HepG2 (cell line): ENCODE measurements around the gene FURIN. TPM values are rescaled to one million over a fixed set of nuclear protein-coding genes. Genes with fewer than 3 reads are reported as not detected.

Experiments
- ATAC-seq: fragments of 200-7000 bp; cut with Tn5 transposase; 3 replicates; pipeline ENCODE4 v1.9.1; 2020; ENCODE audit warnings: mild to moderate bottlenecking, moderate library complexity
- BruUV-seq: library from RNA; stranded (reverse); fragments of 400-500 nt; replicated peaks from 2 replicates; lab custom pipeline; 2021; lab: Mats Ljungman, UMichigan
- CTCF ChIA-PET: fragments of 300-600 bp; formaldehyde crosslinking; extraction: SDS; loops from one replicate; lab custom pipeline; 2021; ENCODE audit warnings: low total read pairs, inconsistent platforms, low intra/inter-chr PET ratio; lab: Yijun Ruan, JAX
- POLR2A ChIA-PET: fragments of 350-600 bp; sonication (Branson Sonifier 250); formaldehyde crosslinking; loops from one replicate; lab custom pipeline; 2020; ENCODE audit warnings: antibody characterized with exemption, inconsistent platforms; lab: Yijun Ruan, JAX
- DNase-seq: peaks from one replicate; pipeline ENCODE4 v3.0.0-alpha.2; 2015; ENCODE audit warnings: low spot score
- FAIRE-seq: peaks from 3 replicates; lab custom pipeline; 2011; peaks lifted over from hg19 to GRCh38; lab: Jason Lieb, UNC
- H2AFZ ChIP-seq: one replicate; pipeline ENCODE4 v1.6.1; 2011; ENCODE audit warnings: low read length, inconsistent platforms
- H3K27ac ChIP-seq: fragments of 300-600 bp; 3 replicates; pipeline ENCODE4 v1.8.0; 2011; ENCODE audit warnings: mixed run types, mild to moderate bottlenecking, mixed read lengths, low read length, inconsistent platforms; ENCODE audit not compliant: insufficient read depth; ENCODE audit errors: extremely low read length
- H3K27me3 ChIP-seq, 2 experiments: fragments of 200-600 bp in 1 of 2; 2 replicates in 1 of 2; 3 replicates in 1 of 2; pipeline versions ENCODE4 v1.6.0 to v1.8.0; 2011; ENCODE audit warnings: low read length in 2 of 2, mild to moderate bottlenecking in 2 of 2, moderate library complexity in 2 of 2, inconsistent platforms in 1 of 2; ENCODE audit not compliant: insufficient read depth in 2 of 2, control insufficient read depth in 1 of 2
- H3K36me3 ChIP-seq, 2 experiments: fragments of 200-600 bp in 1 of 2; replicated peaks in 1 of 2; 2 replicates in 1 of 2; 3 replicates in 1 of 2; pipeline versions ENCODE4 v1.5.1 to v1.8.0; 2011; ENCODE audit warnings: low read length in 2 of 2, inconsistent platforms in 1 of 2; ENCODE audit not compliant: insufficient read depth in 2 of 2, control insufficient read depth in 1 of 2
- H3K4me1 ChIP-seq: 2 replicates; pipeline ENCODE4 v1.5.1; 2012; ENCODE audit warnings: low read length, inconsistent platforms; ENCODE audit not compliant: insufficient read depth
- H3K4me2 ChIP-seq: 2 replicates; pipeline ENCODE4 v1.6.0; 2011; ENCODE audit warnings: low read depth, low read length, inconsistent platforms
- H3K4me3 ChIP-seq, 3 experiments: fragments of 200-600 bp in 1 of 3; sonication (generic), shearing (Covaris generic) in 1 of 3; replicated peaks in 1 of 3; 2 replicates each; pipeline ENCODE4 v1.5.1; 2011 to 2016; ENCODE audit warnings: low read length in 3 of 3, inconsistent platforms in 2 of 3, low read depth in 2 of 3, mild to moderate bottlenecking in 2 of 3, control low read depth in 1 of 3, mixed read lengths in 1 of 3; ENCODE audit not compliant: insufficient read depth in 1 of 3
- H3K79me2 ChIP-seq: one replicate; pipeline ENCODE4 v1.6.1; 2011; ENCODE audit warnings: low read length, inconsistent platforms; ENCODE audit not compliant: insufficient read depth
- H3K9ac ChIP-seq: 2 replicates; pipeline ENCODE4 v1.6.0; 2011; ENCODE audit warnings: mild to moderate bottlenecking, low read depth, low read length, inconsistent platforms; ENCODE audit not compliant: insufficient read depth
- H3K9me3 ChIP-seq: 2 replicates; pipeline ENCODE4 v1.5.1; 2012; ENCODE audit warnings: mild to moderate bottlenecking, low read length
- H4K20me1 ChIP-seq: 2 replicates; pipeline ENCODE4 v1.6.0; 2011; ENCODE audit warnings: inconsistent platforms, mild to moderate bottlenecking, low read length, moderate library complexity; ENCODE audit not compliant: insufficient read depth
- BORCS8-MEF2B ChIP-seq: sonication (generic); formaldehyde crosslinking; IDR thresholded peaks from 2 replicates; pipeline ENCODE4 v1.8.0; 2022; ENCODE audit warnings: mild to moderate bottlenecking, missing genetic modification reagents
- FOXA1 ChIP-seq, 2 experiments: fragments of 450-650 bp in 1 of 2; sonication (generic) in 1 of 2; formaldehyde crosslinking in 1 of 2; IDR thresholded peaks; 2 replicates each; pipeline versions ENCODE4 v1.4.0 to v1.6.1; 2016 to 2020; ENCODE audit warnings: missing genetic modification reagents in 1 of 2
- MED13 ChIP-seq: sonication (generic); formaldehyde crosslinking; IDR thresholded peaks from 2 replicates; pipeline ENCODE4 v1.5.0; 2020; ENCODE audit warnings: missing genetic modification reagents
- MTF2 ChIP-seq: sonication (generic); formaldehyde crosslinking; IDR thresholded peaks from 2 replicates; pipeline ENCODE4 v1.5.0; 2020; ENCODE audit warnings: missing genetic modification reagents, borderline replicate concordance
- PHF5A ChIP-seq: IDR thresholded peaks from one replicate; pipeline ENCODE4 v1.6.1; 2018; ENCODE audit warnings: low read depth, missing genetic modification reagents; ENCODE audit not compliant: unreplicated experiment
- PPARG ChIP-seq: conservative IDR thresholded peaks from 2 replicates; pipeline ENCODE4 v1.6.1; 2016; ENCODE audit warnings: missing biosample characterization, missing genetic modification reagents
- SALL1 ChIP-seq: sonication (generic); formaldehyde crosslinking; IDR thresholded peaks from 2 replicates; pipeline ENCODE4 v1.8.0; 2022; ENCODE audit warnings: mild to moderate bottlenecking, missing genetic modification reagents
- SMARCE1 ChIP-seq: fragments of 450-650 bp; IDR thresholded peaks from 2 replicates; pipeline ENCODE4 v1.6.1; 2017; ENCODE audit warnings: borderline replicate concordance
- STAG1 ChIP-seq: sonication (generic); formaldehyde crosslinking; IDR thresholded peaks from 2 replicates; pipeline ENCODE4 v1.4.0; 2020; ENCODE audit warnings: missing genetic modification reagents
- ZFP82 ChIP-seq: sonication (generic); formaldehyde crosslinking; IDR thresholded peaks from 2 replicates; pipeline ENCODE4 v1.5.1; 2020; ENCODE audit warnings: mild to moderate bottlenecking, missing genetic modification reagents, borderline replicate concordance
- ZNF138 ChIP-seq: sonication (generic); formaldehyde crosslinking; IDR thresholded peaks from 2 replicates; pipeline ENCODE4 v1.5.0; 2020; ENCODE audit warnings: mild to moderate bottlenecking, low read depth, missing genetic modification reagents
- ZNF547 ChIP-seq: sonication (generic); formaldehyde crosslinking; IDR thresholded peaks from 2 replicates; pipeline ENCODE4 v1.5.1; 2020; ENCODE audit warnings: mild to moderate bottlenecking, missing genetic modification reagents
- ZNF644 ChIP-seq: IDR thresholded peaks from 2 replicates; pipeline ENCODE4 v1.6.1; 2016; ENCODE audit warnings: low read depth
- ZNF768 ChIP-seq: sonication (generic); formaldehyde crosslinking; IDR thresholded peaks from 2 replicates; pipeline ENCODE4 v1.4.0; 2020; ENCODE audit warnings: missing genetic modification reagents
- WGBS: methylation state at CpG from one replicate; pipeline ENCODE4 v1.1.6; 2017; ENCODE audit warnings: low lambda C conversion rate; 5-methylcytosine and 5-hydroxymethylcytosine counted together
- in situ Hi-C: cut with HindIII; loops from 2 replicates; pipeline ENCODE4 v1.10.0; 2017; ENCODE audit warnings: low pct_unique_long_range_greater_than_20kb; ENCODE audit not compliant: extremely low pct_ligation_motif_present
- intact Hi-C: fragments of 100-400 bp; cut with micrococcal nuclease; formaldehyde crosslinking; loops from one replicate; pipeline ENCODE4 v1.10.0; 2022; ENCODE audit not compliant: unreplicated experiment
- polyA plus RNA-seq, 8 experiments: library from polyadenylated mRNA; depleted of rRNA in 3 of 8; stranded (reverse) in 7 of 8; unstranded in 1 of 8; fragments of >200 nt; fragmentation: Illumina TruSeq in 4 of 8; extraction: Trizol in 4 of 8; gene quantifications; 2 replicates each; pipeline versions ENCODE4 v1.2.1 to v1.2.3, GENCODE V29; 2011 to 2016; ENCODE audit warnings: low read depth in 4 of 8, missing spikeins in 1 of 8, mixed read lengths in 1 of 8; ENCODE audit not compliant: insufficient read depth in 1 of 8
- total RNA-seq, 5 experiments: library from RNA; depleted of rRNA; stranded (reverse); fragments of >200 nt; fragmentation: Illumina TruSeq; extraction: Trizol; gene quantifications; 2 replicates each; pipeline ENCODE4 v1.2.3, GENCODE V29; 2016; ENCODE audit warnings: low read depth in 1 of 5

Gene FURIN
- total and polyA plus RNA-seq, 2 of the 13 experiments (the other 11 are each of a cell fraction or from before 2014, with no cell fraction given), result 15.2 to 17.4 TPM

DNA sequence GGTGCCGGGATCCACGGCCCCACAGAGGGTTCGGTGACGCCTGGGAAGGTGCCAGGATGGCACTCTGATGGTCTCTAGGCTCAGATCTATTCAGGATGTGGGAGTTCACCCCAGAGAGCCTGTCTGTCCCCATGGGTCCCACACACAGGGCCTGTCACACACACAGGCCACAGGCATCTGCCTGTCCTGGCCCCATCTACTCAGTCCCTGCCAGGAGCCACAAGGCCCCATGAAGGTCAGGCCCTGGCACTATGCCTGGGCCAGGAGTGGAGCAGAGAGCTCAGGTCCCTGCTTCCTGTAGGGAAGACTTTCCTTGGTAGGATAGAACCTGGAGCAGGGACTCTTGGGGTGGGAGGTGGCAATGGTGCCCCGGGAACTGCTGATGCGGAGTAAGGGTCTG, 49.0 kb upstream of the FURIN start:
- Histone ChIP-seq H3K9me3 (no peaks in the 10 kb centered on the region), H3K36me3 (no peaks in the 10 kb centered on the region), H3K4me2 (no peak overlapping the region; the same call in 1 of the 2 replicates), H3K4me3 (no peak overlapping the region; a peak in 1 of 6 replicates)
- no TSS peak for BruUV-seq
- ChIA-PET CTCF (interaction anchor here (2.6 kb wide), 1 partner anchor 67 kb away, joined by 12 read pairs; no protein-coding TSS in a partner anchor), POLR2A (no interaction called here)
- no CpG with 5 or more reads among the region's 6 CpGs for WGBS
- no peak for TF ChIP-seq ZFP82 (CRISPR knock-in tag)
- no peak for TF ChIP-seq MED13 (CRISPR knock-in tag)
- no peak for TF ChIP-seq ZNF644
- no peak for TF ChIP-seq PPARG (CRISPR knock-in tag)
- TF ChIP-seq SALL1 (CRISPR knock-in tag), result no peak
- TF ChIP-seq ZNF768 (CRISPR knock-in tag), result no peak
- no peak for TF ChIP-seq ZNF138 (CRISPR knock-in tag)
- TF ChIP-seq MTF2, result no peak
- TF ChIP-seq BORCS8-MEF2B, result no peak
- no peak for TF ChIP-seq ZNF547 (CRISPR knock-in tag)
- TF ChIP-seq PHF5A (CRISPR knock-in tag), result no peak
- no peak for TF ChIP-seq SMARCE1
- TF ChIP-seq FOXA1 (IDR thresholded peaks at IDR 0.05), result no peak
- no peak for TF ChIP-seq FOXA1 (CRISPR knock-in tag; IDR thresholded peaks at IDR 0.05)
- TF ChIP-seq STAG1, result no peak
- TF ChIP-seq, all 625 proteins: peak for 0
- DNase-seq, result no peak
- intact Hi-C loops, result no loop called here
- H3K79me2 ChIP-seq, result no peaks in the 10 kb centered on the region
- peaks cover 24% of the 10 kb centered on the region for H3K4me1 ChIP-seq
- in situ Hi-C loops, result loop anchor here (5.0 kb wide), 1 partner anchor 68 kb away; no protein-coding TSS in a partner anchor
- no peak overlapping the region for H2AFZ ChIP-seq
- no peak for FAIRE-seq
- H3K27me3 ChIP-seq, result peaks cover 2 to 26% of the 10 kb centered on the region in 2 experiments; a peak in 4 of 5 replicates
- H4K20me1 ChIP-seq, result no peaks in the 10 kb centered on the region
- ATAC-seq, result peak; percentile 44
- H3K9ac ChIP-seq, result no peak overlapping the region
- H3K27ac ChIP-seq, result no peak overlapping the region
